H9 (cell line): ENCODE results near the gene MARF1. TPM values are rescaled to one million over a fixed set of nuclear protein-coding genes. Genes with fewer than 3 reads are reported as not detected.

Experiments used
- DNase-seq: peaks from one replicate; pipeline ENCODE4 v3.0.0-alpha.2; 2017
- H2AFZ ChIP-seq: one replicate; pipeline ENCODE4 v1.6.1; 2013; ENCODE audit warnings: mild to moderate bottlenecking, low read length, control low read depth, moderate library complexity
- H2AK5ac ChIP-seq: 2 replicates; pipeline ENCODE4 v1.6.1; 2013; ENCODE audit warnings: low read length, control low read depth, mixed read lengths; ENCODE audit not compliant: insufficient read length
- H2BK120ac ChIP-seq: one replicate; pipeline ENCODE4 v1.6.1; 2013; ENCODE audit warnings: low read depth, mild to moderate bottlenecking, low read length, control low read depth, inconsistent platforms; ENCODE audit not compliant: poor library complexity, severe bottlenecking
- H2BK12ac ChIP-seq: 2 replicates; pipeline ENCODE4 v1.6.1; 2013; ENCODE audit warnings: low read length, control low read depth, mixed read lengths, low read depth; ENCODE audit not compliant: insufficient read length
- H2BK15ac ChIP-seq: 2 replicates; pipeline ENCODE4 v1.6.1; 2013; ENCODE audit warnings: low read depth, low read length, control low read depth
- H2BK20ac ChIP-seq: one replicate; pipeline ENCODE4 v1.6.1; 2013; ENCODE audit warnings: low read depth, mild to moderate bottlenecking, low read length, control low read depth, inconsistent platforms; ENCODE audit not compliant: poor library complexity, severe bottlenecking
- H2BK5ac ChIP-seq: 2 replicates; pipeline ENCODE4 v1.6.1; 2013; ENCODE audit warnings: low read length, control low read depth, mixed read lengths; ENCODE audit not compliant: insufficient read length
- H3K14ac ChIP-seq: 2 replicates; pipeline ENCODE4 v1.6.1; 2013; ENCODE audit warnings: low read length, control low read depth; ENCODE audit not compliant: insufficient read depth
- H3K18ac ChIP-seq: 2 replicates; pipeline ENCODE4 v1.6.1; 2013; ENCODE audit warnings: low read depth, mild to moderate bottlenecking, mixed read lengths, low read length, control low read depth; ENCODE audit not compliant: insufficient read length
- H3K23ac ChIP-seq: 2 replicates; pipeline ENCODE4 v1.6.1; 2013; ENCODE audit warnings: low read length, control low read depth, mixed read lengths, low read depth; ENCODE audit not compliant: insufficient read length
- H3K23me2 ChIP-seq: 2 replicates; pipeline ENCODE4 v1.6.1; 2013; ENCODE audit warnings: low read depth, mild to moderate bottlenecking, mixed read lengths, low read length, control low read depth; ENCODE audit not compliant: insufficient read length, poor library complexity, severe bottlenecking
- H3K27ac ChIP-seq: 2 replicates; pipeline ENCODE4 v1.5.1; 2013; ENCODE audit warnings: low read length, control low read depth, mixed read lengths, low read depth; ENCODE audit not compliant: insufficient read length
- H3K27me3 ChIP-seq: 2 replicates; pipeline ENCODE4 v1.6.1; 2013; ENCODE audit warnings: low read length, control low read depth, inconsistent platforms; ENCODE audit not compliant: insufficient read depth
- H3K4ac ChIP-seq: 2 replicates; pipeline ENCODE4 v1.6.1; 2013; ENCODE audit warnings: low read depth, mild to moderate bottlenecking, control low read depth, inconsistent platforms, low read length, moderate library complexity
- H3K4me1 ChIP-seq: 2 replicates; pipeline ENCODE4 v1.6.1; 2013; ENCODE audit warnings: low read length, control low read depth, inconsistent platforms; ENCODE audit not compliant: insufficient read depth
- H3K4me2 ChIP-seq: 2 replicates; pipeline ENCODE4 v1.6.1; 2013; ENCODE audit warnings: low read length, control low read depth, mixed read lengths; ENCODE audit not compliant: insufficient read length, insufficient read depth
- H3K56ac ChIP-seq: 2 replicates; pipeline ENCODE4 v1.6.1; 2013; ENCODE audit warnings: low read depth, mild to moderate bottlenecking, mixed read lengths, low read length, control low read depth; ENCODE audit not compliant: insufficient read length
- H3K79me1 ChIP-seq: 2 replicates; pipeline ENCODE4 v1.6.1; 2013; ENCODE audit warnings: low read depth, mild to moderate bottlenecking, moderate library complexity, low read length, control low read depth, inconsistent platforms; ENCODE audit not compliant: insufficient read depth, poor library complexity, severe bottlenecking
- H3K79me2 ChIP-seq: 2 replicates; pipeline ENCODE4 v1.6.1; 2013; ENCODE audit warnings: low read length, control low read depth, inconsistent platforms; ENCODE audit not compliant: insufficient read depth
- H3K9ac ChIP-seq: 2 replicates; pipeline ENCODE4 v1.6.1; 2013; ENCODE audit warnings: low read length, control low read depth, mixed read lengths; ENCODE audit not compliant: insufficient read length; ENCODE audit errors: extremely low read depth
- H3K9me3 ChIP-seq: one replicate; pipeline ENCODE4 v1.6.1; 2013; ENCODE audit warnings: low read depth, low read length, inconsistent platforms; ENCODE audit not compliant: control insufficient read depth
- H3T11ph ChIP-seq: one replicate; pipeline ENCODE4 v1.6.1; 2013; ENCODE audit warnings: mild to moderate bottlenecking, low read length, control low read depth, inconsistent platforms
- H4K20me1 ChIP-seq: one replicate; pipeline ENCODE4 v1.6.1; 2013; ENCODE audit not compliant: control insufficient read depth, insufficient read length, insufficient read depth
- H4K5ac ChIP-seq: 2 replicates; pipeline ENCODE4 v1.6.1; 2013; ENCODE audit warnings: low read depth, mild to moderate bottlenecking, mixed read lengths, low read length, control low read depth; ENCODE audit not compliant: insufficient read length
- H4K8ac ChIP-seq: replicated peaks from 2 replicates; pipeline ENCODE4 v1.6.1; 2013; ENCODE audit warnings: low read length, control low read depth, mixed read lengths, low read depth; ENCODE audit not compliant: insufficient read length
- H4K91ac ChIP-seq: 2 replicates; pipeline ENCODE4 v1.6.1; 2013; ENCODE audit warnings: low read depth, mild to moderate bottlenecking, moderate library complexity, mixed read lengths, low read length, control low read depth; ENCODE audit not compliant: insufficient read length
- H3K27ac Mint-ChIP-seq, 3 experiments: 2 replicates in 2 of 3; 3 replicates in 1 of 3; pipeline ENCODE4 v1.8.0; 2020 to 2021; ENCODE audit warnings: mixed read lengths in 3 of 3, mild to moderate bottlenecking in 1 of 3, moderate library complexity in 1 of 3
- H3K27me3 Mint-ChIP-seq: 2 replicates; pipeline ENCODE4 v1.8.0; 2021; ENCODE audit warnings: low read depth, mild to moderate bottlenecking, moderate library complexity, mixed read lengths
- H3K36me3 Mint-ChIP-seq, 3 experiments: 2 replicates in 2 of 3; 3 replicates in 1 of 3; pipeline ENCODE4 v1.8.0; 2020 to 2021; ENCODE audit warnings: low read depth in 3 of 3, mixed read lengths in 3 of 3; ENCODE audit not compliant: insufficient read depth in 1 of 3
- H3K4me1 Mint-ChIP-seq, 2 experiments: 2 replicates each; pipeline ENCODE4 v1.8.0; 2020; ENCODE audit warnings: mixed read lengths in 2 of 2
- H3K4me3 Mint-ChIP-seq, 2 experiments: 2 replicates in 1 of 2; 3 replicates in 1 of 2; pipeline ENCODE4 v1.8.0; 2020 to 2021; ENCODE audit warnings: mild to moderate bottlenecking in 2 of 2, mixed read lengths in 2 of 2, moderate library complexity in 1 of 2
- H3K9me3 Mint-ChIP-seq, 2 experiments: 2 replicates in 1 of 2; 3 replicates in 1 of 2; pipeline ENCODE4 v1.8.0; 2020; ENCODE audit warnings: mild to moderate bottlenecking in 2 of 2, mixed read lengths in 2 of 2, moderate library complexity in 1 of 2
- CTCF ChIP-seq: fragments of 200-600 bp; sonication (generic); conservative IDR thresholded peaks from 3 replicates; pipeline ENCODE4 v1.8.0; 2021; ENCODE audit warnings: antibody characterized with exemption, mild to moderate bottlenecking
- WGBS: extraction: QIAGEN DNeasy Blood & Tissue Kit; methylation state at CpG from one replicate; pipeline ENCODE4 v1.1.7; 2013; ENCODE audit warnings: missing lambda C conversion rate, low lambda C conversion rate, mixed read lengths; ENCODE audit not compliant: insufficient read length; ENCODE audit errors: extremely low coverage; 5-methylcytosine and 5-hydroxymethylcytosine counted together
- total RNA-seq: library from RNA; stranded (reverse); gene quantifications from 2 replicates; pipeline ENCODE4 v1.2.1, GENCODE V29; 2021

MARF1 gene
- total RNA-seq, 1 experiment from 2014 or later = 23.3 TPM

GRCh38 chr16:15583526-15583925 lies 59.4 kb downstream of the MARF1 start:
- no peaks in the 10 kb centered on the region for H3K4me1 ChIP-seq
- no peak overlapping the region for H3K4me2 ChIP-seq
- Mint-ChIP-seq H3K27me3 (no peaks in the 10 kb centered on the region), H3K4me1 (no peaks in the 10 kb centered on the region), H3K36me3 (peaks cover 52 to 71% (median 55%) of the 10 kb centered on the region in 3 experiments), H3K27ac (no peak overlapping the region), H3K9me3 (peaks cover 25% of the 10 kb centered on the region in 2 experiments), H3K4me3 (no peak overlapping the region)
- no peak overlapping the region for H2AFZ ChIP-seq
- H3K9me3 ChIP-seq = peaks cover 6% of the 10 kb centered on the region
- no peak overlapping the region for H3K14ac ChIP-seq
- no peak overlapping the region for H2BK5ac ChIP-seq
- H2BK120ac ChIP-seq = no peak overlapping the region
- H3K27ac ChIP-seq = no peak overlapping the region
- no peak overlapping the region for H3K9ac ChIP-seq
- H2BK20ac ChIP-seq = no peak overlapping the region
- H3K79me2 ChIP-seq = no peaks in the 10 kb centered on the region
- H3K79me1 ChIP-seq = no peaks in the 10 kb centered on the region
- DNase-seq = no peak
- no peak for TF ChIP-seq CTCF
- no peak overlapping the region for H2BK12ac ChIP-seq
- no peak overlapping the region for H2BK15ac ChIP-seq
- no peak overlapping the region for H3T11ph ChIP-seq
- no CpG with 5 or more reads among the region's 4 CpGs for WGBS
- H3K27me3 ChIP-seq = no peaks in the 10 kb centered on the region
- H3K4ac ChIP-seq = no peak overlapping the region
- H4K5ac ChIP-seq = no peak overlapping the region
- no peak overlapping the region for H4K8ac ChIP-seq
- H2AK5ac ChIP-seq = no peak overlapping the region
- no peak overlapping the region for H3K18ac ChIP-seq
- H3K23ac ChIP-seq = no peak overlapping the region
- H4K20me1 ChIP-seq = no peaks in the 10 kb centered on the region
- H4K91ac ChIP-seq = no peak overlapping the region
- H3K23me2 ChIP-seq = no peaks in the 10 kb centered on the region
- no peak overlapping the region for H3K56ac ChIP-seq
